ENCODE data around the gene TBC1D13. TPM values are rescaled to one million over a fixed set of nuclear protein-coding genes. Genes with fewer than 3 reads are reported as not detected.
"Not testable (repeated sequence)": the region's sequence is repeated elsewhere in the genome, so short reads cannot be mapped to it uniquely, and the experiment has no call there.

The TBC1D13 gene
- total and polyA plus RNA-seq, 10 of the 15 experiments (the other 5 are each of a cell fraction or from before 2014, with no cell fraction given) = 3.0 to 23.1 (median 16.5) TPM

DNA sequence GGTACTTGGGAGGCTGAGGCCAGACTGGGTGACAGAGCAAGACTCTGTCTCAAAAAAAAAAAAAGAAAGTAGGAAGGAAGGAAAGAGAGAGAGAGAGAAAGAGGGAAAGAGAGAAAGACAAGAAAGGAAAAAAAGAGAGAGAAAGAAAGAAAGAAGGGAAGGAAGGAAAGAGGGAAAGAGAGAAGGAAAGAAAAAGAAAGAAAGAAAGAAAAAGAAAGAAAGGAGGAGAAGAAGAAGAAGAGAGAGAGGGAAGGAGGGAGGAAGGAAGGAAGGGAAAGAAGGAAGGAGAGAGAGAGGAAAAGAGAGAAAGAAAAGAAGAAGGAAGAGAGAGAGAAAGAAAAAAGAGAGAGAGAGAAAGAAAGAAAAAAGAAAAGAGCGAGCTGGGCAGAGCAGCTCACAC, 12.2 kb upstream of the TBC1D13 start:
- H3K4me3 ChIP-seq = no peak overlapping the region
- intact Hi-C loops (cut with micrococcal nuclease; ENCODE audit: unreplicated experiment) = loop anchor here (10.0 kb wide), 1 partner anchor 120 kb away; the partner anchor contains the start of gene DYNC2I2
- SMC1A ChIA-PET (ENCODE audit: uncharacterized antibody, unreplicated experiment) = no interaction called here

DNA sequence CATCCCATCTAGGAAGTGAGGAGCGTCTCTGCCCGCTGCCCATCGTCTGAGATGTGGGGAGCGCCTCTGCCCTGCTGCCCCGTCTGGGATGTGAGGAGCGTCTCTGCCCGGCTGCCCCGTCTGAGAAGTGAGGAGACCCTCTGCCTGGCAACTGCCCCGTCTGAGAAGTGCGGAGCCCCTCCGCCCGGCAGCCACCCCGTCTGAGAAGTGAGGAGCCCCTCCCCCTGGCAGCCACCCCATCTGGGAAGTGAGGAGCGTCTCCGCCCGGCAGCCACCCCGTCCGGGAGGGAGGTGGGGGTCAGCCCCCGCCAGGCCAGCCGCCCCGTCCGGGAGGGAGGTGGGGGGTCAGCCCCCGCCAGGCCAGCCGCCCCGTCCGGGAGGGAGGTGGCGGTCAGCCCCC, 7.0 kb upstream of the TBC1D13 start:
- H3K9me3 ChIP-seq (replicated peaks; ENCODE audit: control insufficient read depth, insufficient read depth, low read length); FAIRE-seq; H3K27ac ChIP-seq (ENCODE audit: control insufficient read depth, insufficient read depth); H3K9ac ChIP-seq (ENCODE audit: control insufficient read depth, insufficient read depth, low read length); H3K27me3 ChIP-seq (replicated peaks in 1 of 2; ENCODE audit: control insufficient read depth in 2 of 2, insufficient read depth in 2 of 2, low read length in 1 of 2); H3K36me3 ChIP-seq (ENCODE audit: control insufficient read depth in 2 of 2, insufficient read depth in 2 of 2, low read length in 1 of 2); H2AFZ ChIP-seq (ENCODE audit: control insufficient read depth, low read depth, low read length); BruUV-seq (replicated peaks); H3K4me3 ChIP-seq; CTCF ChIA-PET; ATAC-seq; H4K20me1 ChIP-seq (ENCODE audit: control insufficient read depth, insufficient read depth); RAD21 ChIA-PET (ENCODE audit: unreplicated experiment); H3K4me2 ChIP-seq (ENCODE audit: control insufficient read depth, insufficient read depth); H3K79me2 ChIP-seq (ENCODE audit: control insufficient read depth, insufficient read depth, low read length); POLR2A ChIA-PET; SMC1A ChIA-PET (ENCODE audit: uncharacterized antibody, unreplicated experiment); H3K4me1 ChIP-seq (ENCODE audit: control insufficient read depth, insufficient read depth, low read length); DNase-seq (ENCODE audit: low read depth, low spot score); in situ Hi-C loops (cut with MboI); intact Hi-C loops (cut with micrococcal nuclease; ENCODE audit: unreplicated experiment): not testable (repeated sequence)
- 96% methylated on average over 15 of the region's 27 CpGs for WGBS (ENCODE audit: insufficient coverage, insufficient replicate concordance, low lambda C conversion rate, missing lambda C conversion rate)

More for the DNA sequence above, 12.2 kb upstream of the TBC1D13 start:
- Histone ChIP-seq H3K4me2 (ENCODE audit: control insufficient read depth, insufficient read depth) (no peak overlapping the region), H3K79me2 (ENCODE audit: control insufficient read depth, insufficient read depth, low read length) (peaks cover 4% of the 10 kb centered on the region), H3K27ac (ENCODE audit: control insufficient read depth, insufficient read depth) (no peak overlapping the region), H3K9ac (ENCODE audit: control insufficient read depth, insufficient read depth, low read length) (no peak overlapping the region), H3K36me3 (ENCODE audit: control insufficient read depth in 2 of 2, insufficient read depth in 2 of 2, low read length in 1 of 2) (no peaks in the 10 kb centered on the region), H3K27me3 (replicated peaks in 1 of 2; ENCODE audit: control insufficient read depth in 2 of 2, insufficient read depth in 2 of 2, low read length in 1 of 2) (no peaks in the 10 kb centered on the region), H3K9me3 (replicated peaks; ENCODE audit: control insufficient read depth, insufficient read depth, low read length) (peaks cover 3% of the 10 kb centered on the region; the same call in 2 of the 3 replicates), H4K20me1 (ENCODE audit: control insufficient read depth, insufficient read depth) (no peaks in the 10 kb centered on the region), H3K4me1 (ENCODE audit: control insufficient read depth, insufficient read depth, low read length) (no peaks in the 10 kb centered on the region), H2AFZ (ENCODE audit: control insufficient read depth, low read depth, low read length) (no peak overlapping the region)
- RAD21 ChIA-PET (ENCODE audit: unreplicated experiment) = interaction anchor here (0.7 kb wide), 1 partner anchor 873 kb away, joined by 3 read pairs; no protein-coding TSS in a partner anchor
- no peak for DNase-seq (ENCODE audit: low read depth, low spot score)
- TF ChIP-seq, protein P1, sequence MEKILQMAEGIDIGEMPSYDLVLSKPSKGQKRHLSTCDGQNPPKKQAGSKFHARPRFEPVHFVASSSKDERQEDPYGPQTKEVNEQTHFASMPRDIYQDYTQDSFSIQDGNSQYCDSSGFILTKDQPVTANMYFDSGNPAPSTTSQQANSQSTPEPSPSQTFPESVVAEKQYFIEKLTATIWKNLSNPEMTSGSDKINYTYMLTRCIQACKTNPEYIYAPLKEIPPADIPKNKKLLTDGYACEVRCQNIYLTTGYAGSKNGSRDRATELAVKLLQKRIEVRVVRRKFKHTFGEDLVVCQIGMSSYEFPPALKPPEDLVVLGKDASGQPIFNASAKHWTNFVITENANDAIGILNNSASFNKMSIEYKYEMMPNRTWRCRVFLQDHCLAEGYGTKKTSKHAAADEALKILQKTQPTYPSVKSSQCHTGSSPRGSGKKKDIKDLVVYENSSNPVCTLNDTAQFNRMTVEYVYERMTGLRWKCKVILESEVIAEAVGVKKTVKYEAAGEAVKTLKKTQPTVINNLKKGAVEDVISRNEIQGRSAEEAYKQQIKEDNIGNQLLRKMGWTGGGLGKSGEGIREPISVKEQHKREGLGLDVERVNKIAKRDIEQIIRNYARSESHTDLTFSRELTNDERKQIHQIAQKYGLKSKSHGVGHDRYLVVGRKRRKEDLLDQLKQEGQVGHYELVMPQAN (conservative IDR thresholded peaks at IDR 0.05) = no peak
- TF ChIP-seq, protein P2, sequence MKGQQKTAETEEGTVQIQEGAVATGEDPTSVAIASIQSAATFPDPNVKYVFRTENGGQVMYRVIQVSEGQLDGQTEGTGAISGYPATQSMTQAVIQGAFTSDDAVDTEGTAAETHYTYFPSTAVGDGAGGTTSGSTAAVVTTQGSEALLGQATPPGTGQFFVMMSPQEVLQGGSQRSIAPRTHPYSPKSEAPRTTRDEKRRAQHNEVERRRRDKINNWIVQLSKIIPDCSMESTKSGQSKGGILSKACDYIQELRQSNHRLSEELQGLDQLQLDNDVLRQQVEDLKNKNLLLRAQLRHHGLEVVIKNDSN (IDR thresholded peaks at IDR 0.05; ENCODE audit: borderline replicate concordance, extremely low read length, insufficient read depth, low read depth, low read length) = no peak
- TF ChIP-seq DPF2 (IDR thresholded peaks at IDR 0.05) (no peak), ETV6 (conservative IDR thresholded peaks at IDR 0.05 in 1 of 2, IDR thresholded peaks at IDR 0.05 in 1 of 2; ENCODE audit: borderline replicate concordance in 1 of 2, low read depth in 1 of 2) (no peak), BCL11A (IDR thresholded peaks at IDR 0.05; ENCODE audit: low read depth, low read length) (no peak), POU2F2 (IDR thresholded peaks at IDR 0.05; ENCODE audit: borderline replicate concordance, low read depth, low read length) (no peak), RUNX3 (IDR thresholded peaks at IDR 0.05; ENCODE audit: low read length) (no peak), SMC3 (IDR thresholded peaks at IDR 0.05; ENCODE audit: borderline replicate concordance, low read length) (no peak), TCF7 (IDR thresholded peaks at IDR 0.05; ENCODE audit: borderline replicate concordance) (no peak), RELA (IDR thresholded peaks at IDR 0.05; ENCODE audit: borderline replicate concordance, partially characterized antibody) (no peak), ZNF207 (IDR thresholded peaks at IDR 0.05; ENCODE audit: borderline replicate concordance) (no peak), MXI1 (IDR thresholded peaks at IDR 0.05; ENCODE audit: low read depth, low read length) (no peak), PML (IDR thresholded peaks at IDR 0.05; ENCODE audit: low read length) (no peak), CREB1 (IDR thresholded peaks at IDR 0.05; ENCODE audit: low read depth) (no peak), MEF2A (IDR thresholded peaks at IDR 0.05; ENCODE audit: insufficient read depth, low read depth, low read length) (no peak), NR2F1 (conservative IDR thresholded peaks at IDR 0.05) (no peak)
- TF ChIP-seq, protein P3, sequence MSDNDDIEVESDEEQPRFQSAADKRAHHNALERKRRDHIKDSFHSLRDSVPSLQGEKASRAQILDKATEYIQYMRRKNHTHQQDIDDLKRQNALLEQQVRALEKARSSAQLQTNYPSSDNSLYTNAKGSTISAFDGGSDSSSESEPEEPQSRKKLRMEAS (IDR thresholded peaks at IDR 0.05; ENCODE audit: low read depth, low read length) = no peak
- TF ChIP-seq, protein P4, sequence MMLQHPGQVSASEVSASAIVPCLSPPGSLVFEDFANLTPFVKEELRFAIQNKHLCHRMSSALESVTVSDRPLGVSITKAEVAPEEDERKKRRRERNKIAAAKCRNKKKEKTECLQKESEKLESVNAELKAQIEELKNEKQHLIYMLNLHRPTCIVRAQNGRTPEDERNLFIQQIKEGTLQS (IDR thresholded peaks at IDR 0.05; ENCODE audit: borderline replicate concordance, extremely low read depth, low read depth, low read length) = no peak
- TF ChIP-seq, protein P5, sequence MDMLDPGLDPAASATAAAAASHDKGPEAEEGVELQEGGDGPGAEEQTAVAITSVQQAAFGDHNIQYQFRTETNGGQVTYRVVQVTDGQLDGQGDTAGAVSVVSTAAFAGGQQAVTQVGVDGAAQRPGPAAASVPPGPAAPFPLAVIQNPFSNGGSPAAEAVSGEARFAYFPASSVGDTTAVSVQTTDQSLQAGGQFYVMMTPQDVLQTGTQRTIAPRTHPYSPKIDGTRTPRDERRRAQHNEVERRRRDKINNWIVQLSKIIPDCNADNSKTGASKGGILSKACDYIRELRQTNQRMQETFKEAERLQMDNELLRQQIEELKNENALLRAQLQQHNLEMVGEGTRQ (IDR thresholded peaks at IDR 0.05; ENCODE audit: borderline replicate concordance, low read depth, low read length) = no peak
- CTCF ChIA-PET = no interaction called here
- in situ Hi-C loops (cut with MboI) = no loop called here
- POLR2A ChIA-PET = interaction anchor here (0.7 kb wide), 1 partner anchor 105 kb away, joined by 3 read pairs; no protein-coding TSS in a partner anchor
- FAIRE-seq = no peak
- BruUV-seq (replicated peaks) = no TSS peak
- no peak for ATAC-seq
- 88% methylated on average over 1 of the region's 1 CpG for WGBS (ENCODE audit: insufficient coverage, insufficient replicate concordance, low lambda C conversion rate, missing lambda C conversion rate)
